WERI-Rb-1 (cell line): ENCODE measurements around the gene NES.

Experiments used
- DNase-seq: peaks from one replicate; pipeline ENCODE4 v3.0.0-alpha.2; 2020
- H3K27ac ChIP-seq: fragments of 250-450 bp; sonication (Bioruptor Pico); 2 replicates; pipeline ENCODE4 v1.5.1; 2020; ENCODE audit warnings: mild to moderate bottlenecking, moderate library complexity
- H3K27me3 ChIP-seq: fragments of 250-450 bp; sonication (Bioruptor Pico); 2 replicates; pipeline ENCODE4 v1.5.1; 2021; ENCODE audit warnings: mild to moderate bottlenecking, low read depth, moderate library complexity; ENCODE audit not compliant: insufficient read depth, severe bottlenecking
- H3K36me3 ChIP-seq: fragments of 250-450 bp; sonication (Bioruptor Pico); 2 replicates; pipeline ENCODE4 v1.5.1; 2020; ENCODE audit warnings: mild to moderate bottlenecking, moderate library complexity
- H3K4me3 ChIP-seq: 2 replicates; pipeline ENCODE4 v1.5.1; 2011; ENCODE audit warnings: low read depth, mild to moderate bottlenecking, control low read depth, low read length
- H3K9me3 ChIP-seq: fragments of 250-450 bp; sonication (Bioruptor Pico); 2 replicates; pipeline ENCODE4 v1.5.1; 2021; ENCODE audit warnings: mild to moderate bottlenecking, moderate library complexity; ENCODE audit not compliant: severe bottlenecking
- CTCF ChIP-seq: IDR thresholded peaks from 2 replicates; pipeline ENCODE4 v1.5.1; 2011; ENCODE audit warnings: low read depth, mild to moderate bottlenecking, control low read depth, inconsistent platforms, low read length

NES gene

GRCh38 chr1:156618853-156619581 lies 58.2 kb downstream of the NES start, which contains the start of gene HAPLN2:
HAPLN2 (plus strand) TSS chr1:156619415; CDS start chr1:156623491, 4,076 bp downstream.
- H3K36me3 ChIP-seq: no peaks in the 10 kb centered on the region
- H3K27me3 ChIP-seq: peaks cover 4% of the 10 kb centered on the region
- H3K9me3 ChIP-seq: no peaks in the 10 kb centered on the region
- no peak within 1 kb of the TSS for H3K4me3 ChIP-seq
- TF ChIP-seq CTCF: peak; percentile 95
- peak; percentile 85 for DNase-seq
- no peak within 1 kb of the TSS for H3K27ac ChIP-seq
